Natural killer cell (primary cell): Measurements from ENCODE around the gene LRRC61. TPM values are rescaled to one million over a fixed set of nuclear protein-coding genes. Genes with fewer than 3 reads are reported as not detected.

Source experiments
- ATAC-seq, 3 donors: fragments of 150-1000 bp in 2 of 3; fragments of 200-7000 bp in 1 of 3; cut with Tn5 transposase; 1 replicate in 1 of 3; 2 replicates in 2 of 3; pipeline ENCODE4 v1.10.0; 2021; ENCODE audit warnings: mild to moderate bottlenecking in 2 of 3, moderate library complexity in 2 of 3
- DNase-seq, 2 donors: peaks; one replicate each; pipeline versions ENCODE4 v3.0.0 to v3.0.0-alpha.2; 2013 to 2021; ENCODE audit warnings: mixed read lengths in 1 of 2
- H3K27ac ChIP-seq: one replicate; pipeline ENCODE4 v1.5.1; 2013; ENCODE audit warnings: mild to moderate bottlenecking, low read length
- H3K27me3 ChIP-seq: one replicate; pipeline ENCODE4 v1.6.1; 2013; ENCODE audit warnings: low read length; ENCODE audit not compliant: control insufficient read depth, insufficient read depth
- H3K36me3 ChIP-seq: one replicate; pipeline ENCODE4 v1.6.1; 2013; ENCODE audit warnings: low read length; ENCODE audit not compliant: control insufficient read depth, insufficient read depth
- H3K4me1 ChIP-seq: one replicate; pipeline ENCODE4 v1.6.1; 2013; ENCODE audit warnings: low read length; ENCODE audit not compliant: control insufficient read depth, insufficient read depth
- H3K4me3 ChIP-seq: one replicate; pipeline ENCODE4 v1.5.1; 2013; ENCODE audit warnings: low read length
- H3K9me3 ChIP-seq: one replicate; pipeline ENCODE4 v1.6.1; 2013; ENCODE audit warnings: low read length; ENCODE audit not compliant: control insufficient read depth, insufficient read depth
- H3K27ac Mint-ChIP-seq, 2 donors: one replicate each; pipeline ENCODE4 v1.8.0; 2022; ENCODE audit warnings: mild to moderate bottlenecking in 2 of 2, mixed read lengths in 2 of 2, moderate library complexity in 1 of 2
- H3K27me3 Mint-ChIP-seq, 2 donors: one replicate each; pipeline ENCODE4 v1.8.0; 2022; ENCODE audit warnings: low read depth in 2 of 2, mixed read lengths in 2 of 2
- H3K36me3 Mint-ChIP-seq: one replicate; pipeline ENCODE4 v1.8.0; 2022; ENCODE audit warnings: mixed read lengths
- H3K4me1 Mint-ChIP-seq, 2 donors: one replicate each; pipeline ENCODE4 v1.8.0; 2022; ENCODE audit warnings: mixed read lengths in 2 of 2
- H3K4me3 Mint-ChIP-seq: one replicate; pipeline ENCODE4 v1.8.0; 2022; ENCODE audit warnings: mild to moderate bottlenecking, moderate library complexity, mixed read lengths
- H3K9me3 Mint-ChIP-seq, 2 donors: one replicate each; pipeline ENCODE4 v1.8.0; 2022; ENCODE audit warnings: mixed read lengths in 2 of 2
- CTCF ChIP-seq: fragments of 200-600 bp; IDR thresholded peaks from one replicate; pipeline ENCODE4 v1.8.0; 2022; ENCODE audit warnings: antibody characterized with exemption
- whole genome bisulfite sequencing: methylation state at CpG from one replicate; pipeline ENCODE4 v1.1.7; 2013; ENCODE audit warnings: missing lambda C conversion rate; ENCODE audit not compliant: insufficient coverage; 5-methylcytosine and 5-hydroxymethylcytosine counted together
- intact Hi-C: fragments of 100-400 bp; cut with micrococcal nuclease; formaldehyde crosslinking; loops from one replicate; pipeline ENCODE4 v1.14.2; 2022
- total RNA-seq, 4 donors: library from RNA; stranded (reverse); fragments of 120-200 nt in 1 of 4; gene quantifications; one replicate each; pipeline versions ENCODE4 v1.2.3 to v1.2.4, GENCODE V29; 2013 to 2022

Gene LRRC61
- total RNA-seq, 3 donors from 2014 or later (not counting 1 experiment from before 2014, with no cell fraction given), result 7.3 to 16.7 (median 13.7) TPM

- Histone ChIP-seq H3K27ac (no peak overlapping the region), H3K27me3 (no peaks in the 10 kb centered on the region), H3K36me3 (peaks cover 44% of the 10 kb centered on the region), H3K4me3 (no peak overlapping the region), H3K4me1 (peaks cover 25% of the 10 kb centered on the region), H3K9me3 (no peaks in the 10 kb centered on the region)
- Mint-ChIP-seq H3K9me3 (no peaks in the 10 kb centered on the region), H3K36me3 (no peaks in the 10 kb centered on the region), H3K4me3 (no peak overlapping the region), H3K27ac (no peak overlapping the region), H3K4me1 (peaks cover 28 to 32% of the 10 kb centered on the region in 2 donors), H3K27me3 (no peaks in the 10 kb centered on the region)
- intact Hi-C loops, result no loop called here
- WGBS, result 94% methylated on average over 4 of the region's 4 CpGs
- DNase-seq (no peak), ATAC-seq (no peak)
- no peak for TF ChIP-seq CTCF
These were observed 3.6 kb downstream of the LRRC61 start for GRCh38 chr7:150326657-150327268.

- peaks cover 44% of the 10 kb centered on the region for H3K36me3 ChIP-seq
- Mint-ChIP-seq H3K4me1 (peaks cover 23 to 27% of the 10 kb centered on the region in 2 donors), H3K9me3 (no peaks in the 10 kb centered on the region), H3K36me3 (no peaks in the 10 kb centered on the region), H3K27me3 (no peaks in the 10 kb centered on the region), H3K4me3 (no peak overlapping the region), H3K27ac (no peak overlapping the region)
- ATAC-seq (no peak), DNase-seq (no peak)
- no peak overlapping the region for H3K27ac ChIP-seq
- 96% methylated on average over 3 of the region's 3 CpGs for WGBS
- no peaks in the 10 kb centered on the region for H3K27me3 ChIP-seq
- H3K4me3 ChIP-seq, result no peak overlapping the region
- TF ChIP-seq CTCF, result no peak
- intact Hi-C loops, result no loop called here
- peaks cover 19% of the 10 kb centered on the region for H3K4me1 ChIP-seq
- no peaks in the 10 kb centered on the region for H3K9me3 ChIP-seq
These were observed 4.2 kb downstream of the LRRC61 start for GRCh38 chr7:150327308-150327707.

GRCh38 chr7:150329331-150330120 is 6.4 kb downstream of the LRRC61 start:
- no peak overlapping the region for H3K27ac ChIP-seq
- Mint-ChIP-seq H3K27ac (no peak overlapping the region), H3K4me1 (peaks cover 9% of the 10 kb centered on the region in 2 donors), H3K9me3 (no peaks in the 10 kb centered on the region), H3K27me3 (no peaks in the 10 kb centered on the region), H3K4me3 (no peak overlapping the region), H3K36me3 (no peaks in the 10 kb centered on the region)
- H3K4me1 ChIP-seq, result peaks cover 3% of the 10 kb centered on the region
- H3K9me3 ChIP-seq, result no peaks in the 10 kb centered on the region
- H3K36me3 ChIP-seq, result peaks cover 44% of the 10 kb centered on the region
- H3K4me3 ChIP-seq, result no peak overlapping the region
- intact Hi-C loops, result no loop called here
- no peak for TF ChIP-seq CTCF
- DNase-seq (no peak), ATAC-seq (no peak)
- 92% methylated on average over 22 of the region's 22 CpGs for WGBS
- no peaks in the 10 kb centered on the region for H3K27me3 ChIP-seq
